T-cell (primary cell): Measurements from ENCODE around the gene VPS25. TPM values are rescaled to one million over a fixed set of nuclear protein-coding genes. Genes with fewer than 3 reads are reported as not detected.
A peak's percentile ranks its signal among the peaks of the same experiment; 100 is the strongest.
"Not testable (repeated sequence)": the region's sequence is repeated elsewhere in the genome, so short reads cannot be mapped to it uniquely, and the experiment has no call there.

Experiments
- ATAC-seq, 4 experiments: fragments of 200-7000 bp in 3 of 4; fragments of 150-1000 bp in 1 of 4; cut with Tn5 transposase; replicated peaks in 1 of 4; 1 replicate in 3 of 4; 2 replicates in 1 of 4; pipeline ENCODE4 v1.10.0; 2021; ENCODE audit warnings: moderate library complexity in 3 of 4, mild to moderate bottlenecking in 2 of 4, moderate number of reproducible peaks in 1 of 4
- CTCF ChIA-PET, 2 donors: fragments of 300-600 bp; sonication (Branson Sonifier 250); formaldehyde crosslinking; loops; one replicate each; lab custom pipeline; 2022; ENCODE audit warnings: antibody characterized with exemption in 2 of 2; lab: Charles Lee
- POLR2A ChIA-PET, 2 donors: fragments of 300-600 bp; sonication (Branson Sonifier 250); formaldehyde crosslinking; loops; one replicate each; lab custom pipeline; 2022; ENCODE audit warnings: antibody characterized with exemption in 2 of 2; lab: Charles Lee
- DNase-seq, 35 experiments: peaks; one replicate each; pipeline versions ENCODE4 v3.0.0 to v3.0.0-alpha.2; 2013 to 2023
- H3K27ac ChIP-seq: one replicate; pipeline ENCODE4 v1.5.1; 2013; ENCODE audit warnings: low read length
- H3K27me3 ChIP-seq, 2 experiments: replicated peaks in 1 of 2; 1 replicate in 1 of 2; 2 replicates in 1 of 2; pipeline versions ENCODE4 v1.6.1 to v1.7.0; 2013; ENCODE audit warnings: low read length in 1 of 2, mixed read lengths in 1 of 2; ENCODE audit not compliant: control insufficient read depth in 2 of 2, insufficient read depth in 2 of 2; ENCODE audit errors: extremely low read depth in 1 of 2
- H3K36me3 ChIP-seq, 2 donors: 1 replicate in 1 of 2; 2 replicates in 1 of 2; pipeline versions ENCODE4 v1.6.1 to v1.7.0; 2013; ENCODE audit warnings: low read length in 1 of 2; ENCODE audit not compliant: control insufficient read depth in 2 of 2, insufficient read depth in 1 of 2; ENCODE audit errors: extremely low read depth in 1 of 2
- H3K4me1 ChIP-seq, 2 experiments: 1 replicate in 1 of 2; 2 replicates in 1 of 2; pipeline versions ENCODE4 v1.6.1 to v1.7.0; 2013; ENCODE audit warnings: low read length in 2 of 2, mixed read lengths in 1 of 2; ENCODE audit not compliant: insufficient read depth in 2 of 2, control insufficient read depth in 1 of 2; ENCODE audit errors: extremely low read depth in 1 of 2
- H3K4me3 ChIP-seq, 2 donors: 1 replicate in 1 of 2; 2 replicates in 1 of 2; pipeline versions ENCODE4 v1.5.1 to v1.7.0; 2013; ENCODE audit warnings: mild to moderate bottlenecking in 2 of 2, low read length in 1 of 2, moderate library complexity in 1 of 2; ENCODE audit not compliant: control insufficient read depth in 1 of 2; ENCODE audit errors: extremely low read depth in 1 of 2
- H3K9me3 ChIP-seq: 2 replicates; pipeline ENCODE4 v1.7.0; 2013
- H3K27ac Mint-ChIP-seq, 2 donors: one replicate each; pipeline ENCODE4 v1.8.0; 2020 to 2021; ENCODE audit warnings: mild to moderate bottlenecking in 2 of 2, mixed read lengths in 2 of 2
- H3K27me3 Mint-ChIP-seq, 2 donors: one replicate each; pipeline ENCODE4 v1.8.0; 2021 to 2022; ENCODE audit warnings: mixed read lengths in 2 of 2
- H3K36me3 Mint-ChIP-seq: one replicate; pipeline ENCODE4 v1.8.0; 2021; ENCODE audit warnings: mixed read lengths
- H3K4me1 Mint-ChIP-seq, 3 donors: one replicate each; pipeline ENCODE4 v1.8.0; 2020 to 2022; ENCODE audit warnings: mixed read lengths in 3 of 3, mild to moderate bottlenecking in 1 of 3
- H3K4me3 Mint-ChIP-seq, 3 donors: one replicate each; pipeline ENCODE4 v1.8.0; 2020 to 2022; ENCODE audit warnings: mild to moderate bottlenecking in 3 of 3, mixed read lengths in 3 of 3, moderate library complexity in 3 of 3
- H3K9me3 Mint-ChIP-seq, 3 donors: one replicate each; pipeline ENCODE4 v1.8.0; 2020 to 2022; ENCODE audit warnings: mixed read lengths in 3 of 3
- WGBS: methylation state at CpG from one replicate; pipeline ENCODE4 v1.1.5; 2013; ENCODE audit warnings: missing lambda C conversion rate; ENCODE audit not compliant: insufficient coverage; 5-methylcytosine and 5-hydroxymethylcytosine counted together
- total RNA-seq, 35 experiments: library from RNA in 6 of 35; stranded (reverse) in 6 of 35; fragments of 120-200 nt in 1 of 35; gene quantifications; one replicate each; pipeline versions ENCODE4 v1.2.1 to v1.2.4 and lab custom pipeline; 2013 to 2026

Gene VPS25
- total RNA-seq (10 to 100 TPM; 34.7 to 42.5 (median 38.7) TPM), total RNA-seq (lab: John Stamatoyannopoulos, UW) (14.6 to 68.9 (median 23.1) reads per million in 29 experiments)
- 36.4 TPM for total RNA-seq (2013)

GRCh38 chr17:42773290-42774035 is at the start of gene VPS25:
Gene VPS25 (plus strand): TSS chr17:42773449. CDS start chr17:42773476, 27 bp downstream.
- Histone ChIP-seq H3K4me1 (peaks cover 2 to 18% of the 10 kb centered on the region in 2 experiments), H3K27ac (peak within 1 kb of the TSS; percentile 86), H3K4me3 (peak within 1 kb of the TSS; percentile 91 to 100), H3K9me3 (no peaks in the 10 kb centered on the region), H3K27me3 (no peaks in the 10 kb centered on the region), H3K36me3 (peaks cover 16 to 27% of the 10 kb centered on the region in 2 donors)
- peaks cover 24% of the 10 kb centered on the region for H3K36me3 Mint-ChIP-seq
- H3K27ac Mint-ChIP-seq = peak within 1 kb of the TSS; percentile 97 to 98
- peak; percentile 53 to 86 (median 69) for DNase-seq
- under 1% methylated on average over 23 of the region's 39 CpGs for WGBS
- H3K4me1 Mint-ChIP-seq = peaks cover 25 to 31% (median 29%) of the 10 kb centered on the region in 3 donors
- peaks cover 0 to 2% of the 10 kb centered on the region in 2 donors for H3K27me3 Mint-ChIP-seq
- POLR2A ChIA-PET = interaction anchor here (0.6 to 0.9 kb wide), 4 partner anchors 35 to 1085 kb away, joined by 3 to 4 read pairs (median 3); partner anchors contain the start of genes BECN1 (in 1 of the 2) and TUBG1 (in 1 of the 2)
- no peaks in the 10 kb centered on the region for H3K9me3 Mint-ChIP-seq
- ATAC-seq = peak; percentile 96 to 99 (median 98)
- CTCF ChIA-PET = interaction anchor here (0.6 to 2.3 kb wide), 9 partner anchors 10 to 1557 kb away, joined by 3 to 10 read pairs (median 4); partner anchors contain the start of genes BECN1 (in 2 of the 2), BRCA1 (in 1 of the 2), DHX8 (in 1 of the 2) and RPL27 (in 1 of the 2)
- H3K4me3 Mint-ChIP-seq = peak within 1 kb of the TSS; percentile 98 to 99 (median 98)

GRCh38 chr17:42723636-42724035 is 49.6 kb upstream of the VPS25 start:
- POLR2A ChIA-PET = interaction anchor here in 1 of 2 donors (0.6 kb wide), 1 partner anchor 29 kb away, joined by 4 read pairs; no protein-coding TSS in a partner anchor
- CTCF ChIA-PET = no interaction called here

GRCh38 chr17:42725143-42725542 is 48.1 kb upstream of the VPS25 start:
- WGBS = 100% methylated on average over 2 of the region's 6 CpGs
- Histone ChIP-seq H3K9me3 (no peaks in the 10 kb centered on the region), H3K4me1 (no peaks in the 10 kb centered on the region), H3K27ac (no peak overlapping the region), H3K4me3 (no peak overlapping the region), H3K36me3 (peaks cover 24 to 59% of the 10 kb centered on the region in 2 donors), H3K27me3 (no peaks in the 10 kb centered on the region)
- POLR2A ChIA-PET = no interaction called here
- Mint-ChIP-seq H3K36me3 (peaks cover 39% of the 10 kb centered on the region), H3K4me1 (peaks cover 1 to 5% (median 2%) of the 10 kb centered on the region in 3 donors), H3K4me3 (no peak overlapping the region), H3K27me3 (no peaks in the 10 kb centered on the region), H3K27ac (no peak overlapping the region), H3K9me3 (no peaks in the 10 kb centered on the region)
- no peak for ATAC-seq
- DNase-seq = no peak
- CTCF ChIA-PET = no interaction called here

More at GRCh38 chr17:42723636-42724035, 49.6 kb upstream of the VPS25 start:
- H3K27ac Mint-ChIP-seq = no peak overlapping the region
- Histone ChIP-seq H3K4me1 (no peaks in the 10 kb centered on the region), H3K27ac (no peak overlapping the region), H3K36me3 (peaks cover 26 to 66% of the 10 kb centered on the region in 2 donors), H3K27me3 (no peaks in the 10 kb centered on the region), H3K4me3 (no peak overlapping the region), H3K9me3 (no peaks in the 10 kb centered on the region)
- H3K4me3 Mint-ChIP-seq = no peak overlapping the region
- DNase-seq (no peak), ATAC-seq (no peak)
- WGBS = no CpG with 5 or more reads among the region's 3 CpGs
- peaks cover 1 to 5% (median 2%) of the 10 kb centered on the region in 3 donors for H3K4me1 Mint-ChIP-seq
- no peaks in the 10 kb centered on the region for H3K27me3 Mint-ChIP-seq
- no peaks in the 10 kb centered on the region for H3K9me3 Mint-ChIP-seq
- H3K36me3 Mint-ChIP-seq = peaks cover 43% of the 10 kb centered on the region

GRCh38 chr17:42740699-42741098 is 32.5 kb upstream of the VPS25 start:
- no peak overlapping the region for H3K4me3 Mint-ChIP-seq
- H3K4me1 ChIP-seq = peaks cover 9 to 23% of the 10 kb centered on the region in 2 experiments
- ATAC-seq (no peak), DNase-seq (no peak)
- POLR2A ChIA-PET = no interaction called here
- H3K27ac Mint-ChIP-seq = no peak overlapping the region
- CTCF ChIA-PET = interaction anchor here in 1 of 2 donors (0.5 kb wide), 1 partner anchor 1079 kb away, joined by 3 read pairs; no protein-coding TSS in a partner anchor
- H3K36me3 ChIP-seq = no peaks in the 10 kb centered on the region
- no peaks in the 10 kb centered on the region for H3K27me3 ChIP-seq
- no peaks in the 10 kb centered on the region for H3K27me3 Mint-ChIP-seq
- WGBS = no CpG with 5 or more reads among the region's 1 CpG
- no peaks in the 10 kb centered on the region for H3K9me3 ChIP-seq
- no peaks in the 10 kb centered on the region for H3K9me3 Mint-ChIP-seq
- peaks cover 27 to 35% (median 31%) of the 10 kb centered on the region in 3 donors for H3K4me1 Mint-ChIP-seq
- no peak overlapping the region for H3K27ac ChIP-seq
- H3K4me3 ChIP-seq = no peak overlapping the region
- H3K36me3 Mint-ChIP-seq = no peaks in the 10 kb centered on the region

- not testable (repeated sequence) for H3K27me3 Mint-ChIP-seq, H3K27me3 ChIP-seq, H3K36me3 ChIP-seq, DNase-seq, H3K9me3 Mint-ChIP-seq, H3K27ac Mint-ChIP-seq, H3K4me3 ChIP-seq, ATAC-seq, H3K9me3 ChIP-seq, H3K27ac ChIP-seq, H3K36me3 Mint-ChIP-seq
- ChIA-PET CTCF (interaction anchor here (0.5 to 0.7 kb wide), 2 partner anchors 73 to 75 kb away, joined by 3 to 7 read pairs; no protein-coding TSS in a partner anchor), POLR2A (interaction anchor here in 1 of 2 donors (0.7 kb wide), 1 partner anchor 24 kb away, joined by 8 read pairs; no protein-coding TSS in a partner anchor)
- H3K4me1 ChIP-seq = peaks cover 9 to 23% of the 10 kb centered on the region in 2 experiments
- H3K4me3 Mint-ChIP-seq = peak overlapping the region; percentile 13 to 85 (median 39)
- 95% methylated on average over 3 of the region's 11 CpGs for WGBS
- peaks cover 27 to 33% (median 27%) of the 10 kb centered on the region in 3 donors for H3K4me1 Mint-ChIP-seq
These were observed 30.3 kb upstream of the VPS25 start for GRCh38 chr17:42742916-42743315.
